ENCODE results near the gene HAPLN3. TPM values are rescaled to one million over a fixed set of nuclear protein-coding genes. Genes with fewer than 3 reads are reported as not detected.

Gene HAPLN3
- total and polyA plus RNA-seq, 10 of the 15 experiments (the other 5 are each of a cell fraction or from before 2014, with no cell fraction given): 0.20 to 5.0 (median 1.4) TPM; not detected in 1

GRCh38 chr15:88845616-88846015 lies 49.7 kb downstream of the HAPLN3 start:
- Histone ChIP-seq H3K79me2 (ENCODE audit: control insufficient read depth, insufficient read depth, low read length) (no peaks in the 10 kb centered on the region), H3K27ac (ENCODE audit: control insufficient read depth, insufficient read depth) (no peak overlapping the region), H2AFZ (ENCODE audit: control insufficient read depth, low read depth, low read length) (no peak overlapping the region), H3K4me1 (ENCODE audit: control insufficient read depth, insufficient read depth, low read length) (no peaks in the 10 kb centered on the region), H4K20me1 (ENCODE audit: control insufficient read depth, insufficient read depth) (no peaks in the 10 kb centered on the region), H3K4me3 (no peak overlapping the region), H3K9ac (ENCODE audit: control insufficient read depth, insufficient read depth, low read length) (no peak overlapping the region), H3K36me3 (ENCODE audit: control insufficient read depth in 2 of 2, insufficient read depth in 2 of 2, low read length in 1 of 2) (no peaks in the 10 kb centered on the region), H3K9me3 (replicated peaks; ENCODE audit: control insufficient read depth, insufficient read depth, low read length) (no peaks in the 10 kb centered on the region), H3K27me3 (replicated peaks in 1 of 2; ENCODE audit: control insufficient read depth in 2 of 2, insufficient read depth in 2 of 2, low read length in 1 of 2) (no peaks in the 10 kb centered on the region; a peak in 1 of 4 replicates), H3K4me2 (ENCODE audit: control insufficient read depth, insufficient read depth) (no peak overlapping the region)
- intact Hi-C loops (cut with micrococcal nuclease; ENCODE audit: unreplicated experiment): no loop called here
- FAIRE-seq: no peak
- WGBS (ENCODE audit: insufficient coverage, insufficient replicate concordance, low lambda C conversion rate, missing lambda C conversion rate): 33% methylated on average over 15 of the region's 15 CpGs
- BruUV-seq (replicated peaks): no TSS peak
- ChIA-PET CTCF (no interaction called here), RAD21 (ENCODE audit: unreplicated experiment) (no interaction called here), SMC1A (ENCODE audit: uncharacterized antibody, unreplicated experiment) (no interaction called here), POLR2A (no interaction called here)
- DNase-seq (ENCODE audit: low read depth, low spot score): no peak
- no peak for ATAC-seq
- in situ Hi-C loops (cut with MboI): no loop called here
- TF ChIP-seq CEBPB (IDR thresholded peaks at IDR 0.05; ENCODE audit: borderline replicate concordance in 1 of 2, low read depth in 2 of 2, low read length in 2 of 2) (no peak), BCLAF1 (IDR thresholded peaks at IDR 0.05) (no peak), PAX5 (IDR thresholded peaks at IDR 0.05; ENCODE audit: borderline replicate concordance, low read depth, low read length) (no peak), POLR2AphosphoS2 (IDR thresholded peaks at IDR 0.05; ENCODE audit: low read depth, low read length) (no peak), BACH1 (IDR thresholded peaks at IDR 0.05; ENCODE audit: borderline replicate concordance) (no peak), LARP7 (IDR thresholded peaks at IDR 0.05) (no peak), SIN3A (IDR thresholded peaks at IDR 0.05; ENCODE audit: low read depth, low read length) (no peak)
- TF ChIP-seq, protein P1, sequence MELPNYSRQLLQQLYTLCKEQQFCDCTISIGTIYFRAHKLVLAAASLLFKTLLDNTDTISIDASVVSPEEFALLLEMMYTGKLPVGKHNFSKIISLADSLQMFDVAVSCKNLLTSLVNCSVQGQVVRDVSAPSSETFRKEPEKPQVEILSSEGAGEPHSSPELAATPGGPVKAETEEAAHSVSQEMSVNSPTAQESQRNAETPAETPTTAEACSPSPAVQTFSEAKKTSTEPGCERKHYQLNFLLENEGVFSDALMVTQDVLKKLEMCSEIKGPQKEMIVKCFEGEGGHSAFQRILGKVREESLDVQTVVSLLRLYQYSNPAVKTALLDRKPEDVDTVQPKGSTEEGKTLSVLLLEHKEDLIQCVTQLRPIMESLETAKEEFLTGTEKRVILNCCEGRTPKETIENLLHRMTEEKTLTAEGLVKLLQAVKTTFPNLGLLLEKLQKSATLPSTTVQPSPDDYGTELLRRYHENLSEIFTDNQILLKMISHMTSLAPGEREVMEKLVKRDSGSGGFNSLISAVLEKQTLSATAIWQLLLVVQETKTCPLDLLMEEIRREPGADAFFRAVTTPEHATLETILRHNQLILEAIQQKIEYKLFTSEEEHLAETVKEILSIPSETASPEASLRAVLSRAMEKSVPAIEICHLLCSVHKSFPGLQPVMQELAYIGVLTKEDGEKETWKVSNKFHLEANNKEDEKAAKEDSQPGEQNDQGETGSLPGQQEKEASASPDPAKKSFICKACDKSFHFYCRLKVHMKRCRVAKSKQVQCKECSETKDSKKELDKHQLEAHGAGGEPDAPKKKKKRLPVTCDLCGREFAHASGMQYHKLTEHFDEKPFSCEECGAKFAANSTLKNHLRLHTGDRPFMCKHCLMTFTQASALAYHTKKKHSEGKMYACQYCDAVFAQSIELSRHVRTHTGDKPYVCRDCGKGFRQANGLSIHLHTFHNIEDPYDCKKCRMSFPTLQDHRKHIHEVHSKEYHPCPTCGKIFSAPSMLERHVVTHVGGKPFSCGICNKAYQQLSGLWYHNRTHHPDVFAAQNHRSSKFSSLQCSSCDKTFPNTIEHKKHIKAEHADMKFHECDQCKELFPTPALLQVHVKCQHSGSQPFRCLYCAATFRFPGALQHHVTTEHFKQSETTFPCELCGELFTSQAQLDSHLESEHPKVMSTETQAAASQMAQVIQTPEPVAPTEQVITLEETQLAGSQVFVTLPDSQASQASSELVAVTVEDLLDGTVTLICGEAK (IDR thresholded peaks at IDR 0.05; ENCODE audit: borderline replicate concordance): no peak
- TF ChIP-seq, protein P2, sequence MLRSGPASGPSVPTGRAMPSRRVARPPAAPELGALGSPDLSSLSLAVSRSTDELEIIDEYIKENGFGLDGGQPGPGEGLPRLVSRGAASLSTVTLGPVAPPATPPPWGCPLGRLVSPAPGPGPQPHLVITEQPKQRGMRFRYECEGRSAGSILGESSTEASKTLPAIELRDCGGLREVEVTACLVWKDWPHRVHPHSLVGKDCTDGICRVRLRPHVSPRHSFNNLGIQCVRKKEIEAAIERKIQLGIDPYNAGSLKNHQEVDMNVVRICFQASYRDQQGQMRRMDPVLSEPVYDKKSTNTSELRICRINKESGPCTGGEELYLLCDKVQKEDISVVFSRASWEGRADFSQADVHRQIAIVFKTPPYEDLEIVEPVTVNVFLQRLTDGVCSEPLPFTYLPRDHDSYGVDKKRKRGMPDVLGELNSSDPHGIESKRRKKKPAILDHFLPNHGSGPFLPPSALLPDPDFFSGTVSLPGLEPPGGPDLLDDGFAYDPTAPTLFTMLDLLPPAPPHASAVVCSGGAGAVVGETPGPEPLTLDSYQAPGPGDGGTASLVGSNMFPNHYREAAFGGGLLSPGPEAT (IDR thresholded peaks at IDR 0.05; ENCODE audit: low read depth): no peak
